GM19463 (cell line): Measurements from ENCODE around the gene ITFG1.
A peak's percentile ranks its signal among the peaks of the same experiment; 100 is the strongest.
"Not testable (repeated sequence)": the region's sequence is repeated elsewhere in the genome, so short reads cannot be mapped to it uniquely, and the experiment has no call there.

Source experiments
- ATAC-seq: cut with Tn5 transposase; IDR thresholded peaks from one replicate; pipeline ENCODE4 v1.9.1; 2021; ENCODE audit warnings: mild to moderate bottlenecking, moderate library complexity; ENCODE audit not compliant: unreplicated experiment

The ITFG1 gene

DNA sequence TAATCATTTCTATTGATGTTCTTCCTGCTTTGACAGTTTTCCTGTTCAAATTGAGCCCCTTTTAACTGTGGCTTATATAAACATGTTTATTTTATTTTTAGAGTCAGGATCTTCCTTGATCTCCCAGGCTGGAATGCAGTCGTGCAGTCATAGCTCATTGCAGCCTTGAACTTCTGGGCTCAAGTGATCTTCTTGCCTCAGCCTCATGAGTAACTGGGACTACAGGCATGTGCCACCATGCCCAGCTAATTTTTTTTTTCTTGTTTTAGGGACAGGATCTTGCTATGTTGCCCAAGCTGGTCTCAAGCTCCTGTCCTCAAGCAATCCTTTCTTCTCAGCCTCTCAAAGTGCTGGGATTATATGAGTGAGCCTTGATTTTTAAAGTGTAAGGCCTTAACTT, 14.9 kb upstream of the ITFG1 start:
- ATAC-seq, result no peak

GRCh38 chr16:47473792-47474191, 12.9 kb upstream of the ITFG1 start:
- ATAC-seq, result no peak

GRCh38 chr16:47473004-47473403, 12.1 kb upstream of the ITFG1 start:
- not testable (repeated sequence) for ATAC-seq

- no peak for ATAC-seq
Observed at GRCh38 chr16:47470810-47471209, 9.9 kb upstream of the ITFG1 start.

- ATAC-seq, result no peak
Observed at GRCh38 chr16:47470211-47470610, 9.3 kb upstream of the ITFG1 start.

GRCh38 chr16:47469227-47469626, 8.4 kb upstream of the ITFG1 start:
- ATAC-seq, result no peak

DNA sequence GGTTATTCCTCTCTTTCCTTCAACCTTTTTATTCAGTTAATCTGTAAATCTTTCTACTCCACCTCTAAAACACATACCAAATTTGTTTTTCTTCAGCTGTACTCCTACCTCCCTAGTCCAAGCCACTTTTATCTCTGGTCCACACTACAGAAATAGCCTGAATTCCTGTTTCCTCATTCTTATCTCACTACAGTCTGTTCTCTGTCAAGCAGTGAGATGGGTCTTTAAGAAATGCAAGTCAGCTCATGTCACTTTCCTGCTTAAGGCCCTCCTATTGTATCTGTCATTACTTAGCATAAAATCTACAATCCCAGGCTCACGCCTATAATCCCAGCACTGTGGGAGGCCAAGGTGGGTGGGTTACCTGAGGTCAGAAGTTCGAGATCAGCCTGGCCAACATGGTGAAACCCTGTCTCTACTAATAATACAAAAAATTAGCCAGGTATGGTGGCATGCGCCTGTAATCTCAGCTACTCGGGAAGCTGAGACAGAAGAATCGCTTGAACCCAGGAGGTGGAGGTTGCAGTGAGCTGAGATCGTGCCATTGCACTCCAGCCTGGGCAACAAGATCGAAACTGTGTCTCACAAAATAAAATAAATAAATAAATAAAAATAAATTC, 7.3 kb upstream of the ITFG1 start:
- not testable (repeated sequence) for ATAC-seq

GRCh38 chr16:47467501-47467900, 6.6 kb upstream of the ITFG1 start:
- ATAC-seq, result no peak

DNA sequence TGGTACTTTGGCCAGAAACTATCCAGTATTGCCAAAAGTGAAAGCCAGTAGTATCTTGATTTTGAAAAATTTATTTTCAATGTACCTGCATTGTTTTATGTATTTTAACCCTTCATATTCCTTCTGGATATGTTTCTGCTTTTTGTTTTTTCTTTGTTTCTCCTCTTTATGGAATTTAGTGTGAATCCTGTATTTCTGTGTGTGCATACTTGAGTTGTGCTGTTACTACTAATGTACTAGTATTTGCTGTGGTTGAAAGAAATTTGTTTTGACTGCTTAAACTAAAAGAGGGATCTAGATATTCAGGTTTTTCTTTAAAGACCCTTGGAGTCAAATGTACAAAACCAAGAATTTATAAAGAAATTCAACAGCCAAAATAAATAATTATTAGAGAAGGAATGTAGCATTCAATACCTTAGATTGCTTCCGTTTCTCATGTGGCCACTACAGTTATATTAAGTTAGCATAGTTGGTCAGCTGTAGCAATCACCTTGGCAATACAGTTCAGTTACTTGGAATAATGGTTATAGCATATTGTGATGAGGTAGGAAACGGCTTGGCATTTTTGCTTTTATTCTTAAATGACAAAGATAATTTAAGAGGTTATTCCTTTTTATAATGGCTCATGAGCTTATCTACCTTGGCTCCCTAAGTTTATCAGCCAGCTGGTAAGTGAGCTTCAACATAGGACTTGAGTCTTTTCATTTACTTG, 5.2 kb upstream of the ITFG1 start:
- ATAC-seq, result no peak

DNA sequence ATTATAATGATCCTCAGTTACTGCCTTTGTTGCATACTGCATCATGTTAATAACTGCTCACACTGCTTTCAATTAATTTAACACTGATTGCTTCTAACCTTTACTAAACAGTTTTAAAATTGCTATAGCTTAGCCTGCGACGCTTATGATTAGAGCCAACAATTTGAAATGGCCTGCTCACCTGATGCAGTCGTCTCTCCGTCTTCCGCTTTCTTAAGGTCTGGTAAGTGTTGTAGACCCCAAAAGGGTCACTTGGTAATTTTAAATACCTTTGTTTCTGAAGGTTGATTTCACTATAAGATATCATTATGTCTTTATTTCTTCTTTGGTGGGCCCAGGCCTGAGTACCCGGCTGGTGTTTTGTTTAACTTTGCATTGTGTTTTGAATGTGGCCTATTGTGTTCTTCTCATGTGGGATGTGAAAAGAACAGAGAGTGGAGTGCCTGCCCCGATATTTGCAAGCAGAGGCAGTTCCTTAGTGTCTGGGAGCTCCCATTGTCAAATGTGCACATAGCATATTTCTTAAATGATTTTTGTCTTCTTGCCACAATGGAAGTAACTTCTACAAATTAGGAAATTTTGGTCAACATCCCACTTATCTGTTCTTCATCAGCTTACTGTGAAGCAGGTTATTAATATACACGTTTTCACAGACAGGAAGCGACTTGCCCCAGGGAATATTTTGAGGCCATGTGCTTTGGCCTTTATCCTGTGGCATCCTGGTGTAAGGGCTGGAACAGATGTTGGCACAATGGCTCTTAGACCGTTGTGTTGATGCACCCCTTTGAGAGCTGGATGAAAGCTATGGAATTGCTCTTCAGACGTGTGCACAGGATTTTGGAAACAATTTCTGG, 3.1 kb upstream of the ITFG1 start:
- ATAC-seq, result no peak

DNA sequence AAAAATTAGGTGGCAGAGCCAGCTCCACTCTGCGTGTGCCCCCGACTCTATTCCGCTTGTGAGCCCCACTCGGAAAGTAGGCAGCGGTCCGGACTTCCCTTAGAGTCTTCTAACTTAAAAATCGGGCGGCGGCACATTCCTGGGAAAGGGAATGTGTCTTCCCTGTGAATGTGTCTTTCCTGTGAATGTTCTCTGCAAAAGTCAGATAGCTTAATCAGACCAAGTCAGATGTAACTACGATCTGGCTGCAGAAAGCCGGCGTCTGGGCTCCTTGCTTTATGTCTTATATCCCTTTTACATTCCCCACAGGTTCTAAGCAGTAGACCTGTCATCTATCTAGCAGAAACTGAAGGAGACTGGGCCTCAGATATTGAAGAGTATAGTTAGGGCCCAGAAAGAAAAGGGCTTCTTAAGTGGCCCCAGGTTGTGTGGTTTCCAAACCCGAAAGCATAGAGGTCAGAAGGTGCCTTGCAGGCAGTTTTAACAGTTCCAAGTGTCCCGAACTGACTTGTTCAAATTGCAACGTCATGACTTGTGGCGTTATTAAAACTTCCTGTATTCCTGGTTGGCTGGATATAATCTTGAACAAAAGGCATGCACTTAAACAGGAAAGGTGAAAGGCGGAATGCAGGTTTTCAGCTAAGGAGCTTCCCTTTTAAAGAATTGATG, 869 bp upstream of the ITFG1 start:
- peak; percentile 22 for ATAC-seq

DNA sequence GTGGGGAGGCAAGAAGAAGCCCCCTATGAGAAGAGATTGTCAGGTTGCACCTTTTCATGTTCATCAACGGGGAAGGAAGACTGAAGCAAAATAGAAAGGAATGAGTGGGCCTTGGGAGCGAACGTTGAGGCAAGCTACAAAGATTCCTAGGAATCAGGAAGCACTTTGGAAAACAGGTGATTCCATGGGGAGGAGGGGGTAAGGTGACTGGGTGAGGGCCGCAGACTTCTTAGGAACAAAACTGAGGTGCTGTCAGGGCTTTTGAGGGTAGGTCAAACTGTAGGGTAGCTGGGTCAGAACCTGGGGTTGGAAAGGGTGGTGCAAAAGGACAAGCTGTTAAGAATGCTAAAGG, 528 bp downstream of the ITFG1 start:
- ATAC-seq, result no peak

DNA sequence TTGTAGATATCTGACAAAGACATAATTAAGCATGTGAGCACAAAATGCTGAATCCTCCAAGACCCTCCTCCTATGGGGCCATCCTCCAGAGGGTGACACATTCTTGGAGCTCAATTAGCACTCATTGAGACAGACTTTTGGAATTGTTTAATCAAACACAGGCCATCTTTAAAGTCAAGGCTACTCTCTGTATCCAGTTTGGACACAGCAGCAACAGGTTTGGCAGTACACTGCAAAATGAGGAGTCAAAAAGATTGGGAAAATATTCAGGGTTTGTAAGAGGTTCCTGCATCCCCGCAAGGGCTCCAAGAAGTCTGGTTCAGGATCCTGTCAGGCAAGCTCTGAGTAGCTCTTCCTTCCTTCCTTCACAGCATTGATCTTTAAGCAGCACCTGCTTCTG, 1.3 kb downstream of the ITFG1 start:
- no peak for ATAC-seq

DNA sequence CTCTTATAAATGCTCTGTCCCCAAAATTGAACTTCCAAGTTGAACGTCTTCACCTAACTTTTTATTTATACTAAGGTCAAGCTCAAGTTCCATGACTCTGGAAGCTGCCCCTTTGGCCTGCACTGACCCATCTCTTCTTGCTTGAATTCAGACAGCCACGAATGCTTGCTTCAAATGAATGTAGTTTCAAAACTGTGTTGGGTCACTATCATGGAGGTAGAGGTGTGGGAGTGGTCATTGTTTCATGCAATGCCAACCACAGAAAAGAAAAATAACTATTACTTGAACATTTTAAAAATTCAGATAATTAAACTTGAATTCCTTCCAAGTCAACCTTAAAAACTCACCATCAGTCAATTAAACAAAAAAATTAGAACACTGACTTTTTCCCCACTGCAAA, 2.5 kb downstream of the ITFG1 start:
- ATAC-seq, result no peak

DNA sequence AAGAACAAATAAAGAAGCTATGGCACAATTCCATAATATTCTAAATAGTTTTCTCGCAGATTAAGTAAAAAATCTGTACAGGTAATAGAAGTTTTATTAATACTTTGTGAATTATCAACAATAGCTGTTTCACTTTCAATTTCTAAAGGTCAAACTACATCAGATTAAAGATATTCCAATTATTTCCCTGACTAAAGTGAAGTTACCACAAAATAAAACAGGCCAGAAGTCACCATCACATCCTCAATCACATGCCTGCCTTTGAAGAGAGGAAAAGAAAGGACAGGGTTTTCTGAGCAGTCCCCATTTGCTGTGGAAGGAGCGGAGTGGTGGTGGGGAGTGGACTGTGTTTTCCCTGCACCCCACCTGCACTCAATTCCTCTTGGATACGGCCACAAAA, 11.1 kb downstream of the ITFG1 start:
- no peak for ATAC-seq

- no peak for ATAC-seq
Observed at GRCh38 chr16:47448830-47449575, 11.9 kb downstream of the ITFG1 start.

- no peak for ATAC-seq
Observed at GRCh38 chr16:47446431-47446830, 14.4 kb downstream of the ITFG1 start.

DNA sequence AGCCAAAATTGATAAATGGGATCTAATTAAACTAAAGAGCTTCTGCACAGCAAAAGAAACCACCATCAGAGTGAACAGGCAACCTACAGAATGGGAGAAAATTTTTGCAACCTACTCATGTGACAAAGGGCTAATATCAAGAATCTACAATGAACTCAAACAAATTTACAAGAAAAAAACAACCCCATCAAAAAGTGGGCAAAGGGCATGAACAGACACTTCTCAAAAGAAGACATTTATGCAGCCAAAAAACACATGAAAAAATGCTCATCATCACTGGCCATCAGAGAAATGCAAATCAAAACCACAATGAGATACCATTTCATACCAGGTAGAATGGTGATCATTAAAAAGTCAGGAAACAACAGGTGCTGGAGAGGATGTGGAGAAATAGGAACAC, 18.0 kb downstream of the ITFG1 start:
- not testable (repeated sequence) for ATAC-seq

DNA sequence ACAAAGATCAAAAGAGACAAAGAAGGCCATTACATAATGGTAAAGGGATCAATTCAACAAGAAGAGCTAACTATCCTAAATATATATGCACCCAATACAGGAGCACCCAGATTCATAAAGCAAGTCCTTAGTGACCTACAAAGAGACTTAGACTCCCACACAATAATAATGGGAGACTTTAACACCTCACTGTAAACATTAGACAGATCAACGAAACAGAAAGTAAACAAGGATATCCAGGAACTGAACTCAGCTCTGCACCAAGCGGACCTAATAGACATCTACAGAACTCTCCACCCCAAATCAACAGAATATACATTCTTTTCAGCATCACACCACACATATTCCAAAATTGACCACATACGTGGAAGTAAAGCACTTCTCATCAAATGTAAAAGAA, 20.8 kb downstream of the ITFG1 start:
- not testable (repeated sequence) for ATAC-seq

- ATAC-seq, result not testable (repeated sequence)
Observed at GRCh38 chr16:47434274-47434673, 26.6 kb downstream of the ITFG1 start.

GRCh38 chr16:47431960-47432359, 28.9 kb downstream of the ITFG1 start:
- ATAC-seq, result no peak
